HG03095 (cell line): ENCODE results near the gene PCBP2.

Experiments
- ATAC-seq: cut with Tn5 transposase; IDR thresholded peaks from one replicate; pipeline ENCODE4 v1.9.1; 2021; ENCODE audit warnings: moderate library complexity; ENCODE audit not compliant: unreplicated experiment

Gene PCBP2

GRCh38 chr12:53492830-53493609, 41.1 kb downstream of the PCBP2 start:
- peak; percentile 92 for ATAC-seq

GRCh38 chr12:53493610-53494391, 41.9 kb downstream of the PCBP2 start:
- no peak for ATAC-seq

- no peak for ATAC-seq
Observed at GRCh38 chr12:53495903-53496751, 44.2 kb downstream of the PCBP2 start.

- no peak for ATAC-seq
Observed at GRCh38 chr12:53496752-53497032, 44.8 kb downstream of the PCBP2 start.

- ATAC-seq, result no peak
Observed at GRCh38 chr12:53497461-53497860, 45.6 kb downstream of the PCBP2 start.

- ATAC-seq, result no peak
Observed at GRCh38 chr12:53498235-53498630, 46.3 kb downstream of the PCBP2 start.

- ATAC-seq, result no peak
Observed at GRCh38 chr12:53499266-53500141, 47.6 kb downstream of the PCBP2 start, which contains the start of gene MAP3K12. MAP3K12 (minus strand) TSS chr12:53499458; CDS start chr12:53487391, 12,067 bp downstream.

GRCh38 chr12:53500142-53500775, 48.4 kb downstream of the PCBP2 start:
- ATAC-seq, result peak; percentile 52

- ATAC-seq, result peak; percentile 71
Observed at GRCh38 chr12:53500776-53501614, 49.1 kb downstream of the PCBP2 start, which contains the start of gene TARBP2. TARBP2 (plus strand) TSS chr12:53501283; CDS start chr12:53501409, 126 bp downstream.

- ATAC-seq, result no peak
Observed at GRCh38 chr12:53501615-53502181, 49.8 kb downstream of the PCBP2 start.

GRCh38 chr12:53502331-53502730, 50.4 kb downstream of the PCBP2 start:
- ATAC-seq, result no peak

- no peak for ATAC-seq
Observed at GRCh38 chr12:53502983-53503728, 51.3 kb downstream of the PCBP2 start.

- no peak for ATAC-seq
Observed at GRCh38 chr12:53504004-53504920, 52.4 kb downstream of the PCBP2 start.

- ATAC-seq, result no peak
Observed at GRCh38 chr12:53505086-53505485, 53.2 kb downstream of the PCBP2 start.

- no peak for ATAC-seq
Observed at GRCh38 chr12:53505555-53506449, 53.9 kb downstream of the PCBP2 start.

GRCh38 chr12:53506450-53506785, 54.5 kb downstream of the PCBP2 start:
- no peak for ATAC-seq
